ENCODE measurements around the gene VCAM1.

VCAM1 gene, protein sequence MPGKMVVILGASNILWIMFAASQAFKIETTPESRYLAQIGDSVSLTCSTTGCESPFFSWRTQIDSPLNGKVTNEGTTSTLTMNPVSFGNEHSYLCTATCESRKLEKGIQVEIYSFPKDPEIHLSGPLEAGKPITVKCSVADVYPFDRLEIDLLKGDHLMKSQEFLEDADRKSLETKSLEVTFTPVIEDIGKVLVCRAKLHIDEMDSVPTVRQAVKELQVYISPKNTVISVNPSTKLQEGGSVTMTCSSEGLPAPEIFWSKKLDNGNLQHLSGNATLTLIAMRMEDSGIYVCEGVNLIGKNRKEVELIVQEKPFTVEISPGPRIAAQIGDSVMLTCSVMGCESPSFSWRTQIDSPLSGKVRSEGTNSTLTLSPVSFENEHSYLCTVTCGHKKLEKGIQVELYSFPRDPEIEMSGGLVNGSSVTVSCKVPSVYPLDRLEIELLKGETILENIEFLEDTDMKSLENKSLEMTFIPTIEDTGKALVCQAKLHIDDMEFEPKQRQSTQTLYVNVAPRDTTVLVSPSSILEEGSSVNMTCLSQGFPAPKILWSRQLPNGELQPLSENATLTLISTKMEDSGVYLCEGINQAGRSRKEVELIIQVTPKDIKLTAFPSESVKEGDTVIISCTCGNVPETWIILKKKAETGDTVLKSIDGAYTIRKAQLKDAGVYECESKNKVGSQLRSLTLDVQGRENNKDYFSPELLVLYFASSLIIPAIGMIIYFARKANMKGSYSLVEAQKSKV

DNA sequence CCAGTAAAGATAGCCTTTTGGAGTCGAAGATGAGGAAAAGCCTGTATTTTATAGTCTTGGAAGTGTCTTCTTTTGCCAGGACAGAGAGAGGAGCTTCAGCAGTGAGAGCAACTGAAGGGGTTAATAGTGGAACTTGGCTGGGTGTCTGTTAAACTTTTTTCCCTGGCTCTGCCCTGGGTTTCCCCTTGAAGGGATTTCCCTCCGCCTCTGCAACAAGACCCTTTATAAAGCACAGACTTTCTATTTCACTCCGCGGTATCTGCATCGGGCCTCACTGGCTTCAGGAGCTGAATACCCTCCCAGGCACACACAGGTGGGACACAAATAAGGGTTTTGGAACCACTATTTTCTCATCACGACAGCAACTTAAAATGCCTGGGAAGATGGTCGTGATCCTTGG is at the start of gene VCAM1:
Gene VCAM1, plus strand, starts transcription at position 253 of the 400 bp plus-strand sequence. Its CDS starts 119 bp downstream, at position 372.
- no peak for DNase-seq

DNA sequence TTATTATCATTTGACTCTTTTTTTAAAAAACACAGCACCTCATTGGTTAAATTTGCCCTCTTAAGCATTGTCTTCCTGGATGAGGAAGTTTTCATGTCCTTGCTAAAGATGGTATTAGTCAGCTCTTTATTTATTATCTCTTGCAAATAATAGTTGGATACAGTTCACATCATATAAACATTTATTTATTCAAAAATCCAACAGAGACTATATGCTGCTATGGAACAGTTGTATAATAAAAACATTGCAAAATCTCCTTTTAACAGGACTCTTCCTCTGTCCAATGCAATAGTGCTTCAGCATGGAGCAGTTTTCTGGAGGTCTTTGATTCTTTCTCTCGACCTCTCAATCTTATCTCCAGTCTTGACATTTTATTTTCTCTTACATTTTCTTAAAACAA is 49.5 kb upstream of the VCAM1 start:
- DNase-seq, result no peak

DNA sequence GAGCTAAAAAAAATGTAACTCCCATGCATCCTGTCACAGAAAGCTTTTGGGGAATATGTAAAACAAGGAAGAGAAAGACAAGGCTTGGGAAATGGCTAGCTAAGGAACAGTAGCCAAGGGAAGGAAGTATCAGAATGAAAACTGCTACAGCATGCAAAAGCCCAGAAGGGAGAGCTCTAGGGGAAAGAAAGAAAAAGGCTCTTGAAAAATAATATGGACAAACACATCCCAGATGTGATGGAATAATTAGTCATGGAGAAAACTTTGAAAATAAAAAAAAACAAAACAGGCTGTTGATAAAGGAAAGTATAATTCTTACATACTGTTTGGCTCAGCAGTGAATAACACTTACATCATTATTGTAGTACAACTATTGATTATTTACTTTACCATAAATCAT is 47.9 kb upstream of the VCAM1 start:
- no peak for DNase-seq

DNA sequence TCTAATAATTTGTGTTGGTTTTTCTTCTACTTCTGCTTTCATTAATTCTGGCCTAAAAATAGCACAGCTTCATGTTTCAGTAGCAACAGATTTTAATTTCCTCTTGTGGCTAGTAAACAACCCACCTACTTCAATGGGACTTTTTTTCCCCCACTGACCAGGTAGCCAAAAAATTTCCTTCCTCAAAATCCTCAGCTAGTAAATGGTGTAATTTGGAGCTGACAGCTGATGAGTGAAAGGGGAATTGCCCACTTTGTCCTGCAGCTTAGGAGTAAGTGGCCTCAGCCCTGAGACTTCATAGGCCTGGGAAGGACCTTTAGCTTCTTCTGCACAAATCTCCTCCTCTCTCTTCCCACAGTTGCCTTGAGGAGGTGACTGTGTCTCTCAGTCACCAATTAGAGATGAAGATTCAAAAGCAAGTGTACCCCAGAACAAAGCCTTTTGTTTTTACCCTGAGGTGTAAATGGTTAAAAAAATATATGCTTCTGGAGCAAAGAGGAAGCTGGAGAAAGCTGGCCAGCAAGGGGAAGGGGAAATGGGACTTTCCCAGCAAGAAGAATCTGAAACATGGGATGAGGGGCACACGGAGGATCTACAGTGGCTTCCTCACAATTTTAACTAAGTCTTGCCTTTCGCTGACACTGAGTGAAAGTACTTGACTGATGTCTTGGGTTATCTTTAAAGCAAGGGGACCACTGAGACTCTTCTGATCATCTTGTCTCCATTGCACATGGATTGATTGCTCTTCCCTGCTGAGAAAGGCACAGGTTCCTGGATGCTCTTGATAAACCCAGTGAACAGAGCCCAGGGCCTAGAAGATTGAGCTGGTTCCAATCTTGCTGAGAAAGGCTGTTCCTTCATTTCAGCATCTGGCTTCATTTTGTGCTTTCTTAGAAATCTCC is 35.8 kb upstream of the VCAM1 start:
- DNase-seq, result no peak

DNA sequence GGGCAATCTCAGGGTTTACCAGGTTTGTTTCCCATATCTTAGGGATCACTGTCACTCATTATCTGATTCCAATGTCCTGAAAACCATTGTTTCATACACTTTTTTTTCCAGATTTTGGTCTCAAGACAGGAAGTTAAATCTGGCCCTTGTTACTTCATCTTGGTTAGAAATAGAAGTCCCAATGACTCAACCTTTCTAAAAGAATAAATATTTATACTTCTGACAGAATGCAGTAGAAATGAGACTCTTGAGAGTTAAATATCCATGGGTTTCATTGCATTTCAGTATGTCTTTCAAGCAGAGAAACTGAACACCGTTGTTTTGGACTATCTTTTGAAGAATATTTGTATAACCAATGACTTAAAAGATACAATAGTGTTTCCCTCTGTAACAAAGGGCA is 19.8 kb upstream of the VCAM1 start:
- no peak for DNase-seq

DNA sequence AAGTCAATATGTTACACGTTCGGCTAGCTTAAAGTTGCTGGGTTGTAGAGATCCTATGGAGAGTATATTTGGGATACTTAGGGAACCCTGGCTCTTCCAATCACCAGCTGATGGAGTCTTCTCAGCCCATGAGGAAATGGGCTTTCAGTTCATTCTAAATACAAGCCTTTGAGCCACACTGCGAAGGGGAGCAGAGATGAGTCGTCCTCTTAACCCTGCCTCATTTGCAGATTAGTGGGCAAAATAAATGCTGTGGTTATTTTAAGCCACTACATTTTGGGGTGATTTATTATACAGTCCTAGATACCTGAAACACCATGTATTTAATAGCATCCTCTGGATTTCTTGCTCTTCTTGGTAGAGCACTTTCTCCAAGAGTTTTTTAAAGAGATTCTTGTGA is 19.0 kb upstream of the VCAM1 start:
- DNase-seq, result no peak

DNA sequence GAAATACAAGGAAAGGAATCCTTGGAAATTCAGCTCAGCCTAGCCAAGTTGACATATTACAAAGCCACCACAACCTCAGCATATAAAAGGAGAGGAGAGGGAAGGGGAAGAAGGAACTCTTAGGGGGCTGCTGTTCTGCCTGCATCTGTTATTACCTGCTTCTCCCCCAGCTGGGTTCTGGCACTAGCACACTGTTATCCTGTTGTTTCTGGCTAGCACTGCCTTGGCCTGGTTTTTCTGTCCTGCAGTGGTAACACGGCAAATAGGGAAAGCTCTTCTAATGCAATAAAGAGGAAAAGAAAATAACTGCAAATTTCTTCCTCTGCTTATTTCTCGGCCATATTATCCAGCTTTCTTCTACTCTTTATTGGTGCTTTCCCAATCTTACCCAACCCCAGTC is 16.5 kb upstream of the VCAM1 start:
- DNase-seq, result no peak

DNA sequence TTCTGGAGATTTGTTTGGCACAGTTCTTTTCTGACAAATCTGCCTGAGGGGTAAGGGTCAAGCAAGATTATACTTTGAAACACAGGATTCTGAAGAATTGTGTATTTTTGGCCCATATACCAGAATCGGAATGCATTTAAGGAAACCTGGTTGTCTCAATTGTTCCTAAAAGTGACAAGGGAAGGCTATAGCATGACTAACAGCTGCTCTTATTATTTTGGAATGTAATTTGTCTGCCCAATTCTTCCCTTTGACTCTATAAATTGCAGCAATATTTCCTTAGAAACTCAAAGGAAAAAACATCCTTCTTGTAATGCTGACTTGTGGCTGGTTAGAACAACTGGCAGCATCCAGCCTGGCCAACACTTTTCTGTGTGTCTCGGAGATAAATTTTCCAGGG is 15.8 kb upstream of the VCAM1 start:
- no peak for DNase-seq

DNA sequence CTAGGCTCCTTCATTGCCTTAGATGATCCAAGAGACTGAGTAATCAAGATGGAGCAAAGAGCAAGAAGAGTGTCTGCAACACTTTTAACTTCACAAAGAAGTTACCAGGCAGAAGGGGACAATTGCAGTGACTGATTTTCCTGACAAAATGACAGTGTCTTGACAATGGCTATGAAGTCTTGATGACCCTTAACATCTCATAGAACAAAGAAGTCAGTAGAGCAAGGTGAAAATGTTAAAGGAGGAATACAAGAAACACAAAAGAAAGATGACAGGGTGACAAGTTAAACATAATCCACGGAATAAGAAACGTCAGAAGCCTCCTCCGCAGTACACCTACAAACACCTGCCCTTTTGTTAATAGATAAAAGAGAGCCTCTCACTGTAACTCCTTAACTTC is 15.1 kb upstream of the VCAM1 start:
- no peak for DNase-seq

DNA sequence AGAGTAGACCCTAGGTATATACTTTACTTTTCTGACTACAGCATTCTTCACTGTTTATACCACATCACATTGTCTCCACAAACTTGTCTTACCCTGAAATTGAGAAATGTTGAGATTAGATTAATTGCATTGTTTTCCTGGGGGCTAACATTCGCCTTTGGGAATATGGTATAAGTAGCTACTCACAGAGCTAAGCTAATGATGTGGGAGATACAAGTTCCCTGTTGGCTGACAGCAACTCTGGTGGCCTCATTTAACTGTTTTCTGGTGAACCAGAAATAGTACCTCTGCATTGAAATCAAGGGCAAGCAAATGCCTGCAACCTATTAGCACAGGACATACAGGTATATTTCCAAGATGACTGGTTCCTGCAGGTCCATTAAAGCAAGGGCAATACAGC is 13.2 kb upstream of the VCAM1 start:
- DNase-seq, result no peak

DNA sequence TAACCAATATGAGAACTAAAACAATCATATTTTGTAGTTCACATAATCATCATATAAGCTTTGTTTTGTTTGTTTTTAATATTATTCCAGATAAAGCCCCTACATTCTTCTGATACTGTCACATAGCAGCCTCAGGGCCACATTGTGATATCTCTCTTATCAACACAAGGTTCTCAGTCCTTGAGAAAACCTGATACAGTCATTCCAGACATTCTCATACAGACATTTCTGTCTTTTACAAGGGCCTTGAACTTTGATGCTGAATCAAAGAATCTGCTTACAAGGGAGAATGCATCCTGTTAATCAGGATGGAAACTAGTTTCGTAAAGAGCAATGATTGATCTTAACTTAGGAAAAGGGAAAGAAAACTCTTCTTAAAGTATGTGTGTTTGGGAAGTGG is 12.7 kb upstream of the VCAM1 start:
- no peak for DNase-seq

DNA sequence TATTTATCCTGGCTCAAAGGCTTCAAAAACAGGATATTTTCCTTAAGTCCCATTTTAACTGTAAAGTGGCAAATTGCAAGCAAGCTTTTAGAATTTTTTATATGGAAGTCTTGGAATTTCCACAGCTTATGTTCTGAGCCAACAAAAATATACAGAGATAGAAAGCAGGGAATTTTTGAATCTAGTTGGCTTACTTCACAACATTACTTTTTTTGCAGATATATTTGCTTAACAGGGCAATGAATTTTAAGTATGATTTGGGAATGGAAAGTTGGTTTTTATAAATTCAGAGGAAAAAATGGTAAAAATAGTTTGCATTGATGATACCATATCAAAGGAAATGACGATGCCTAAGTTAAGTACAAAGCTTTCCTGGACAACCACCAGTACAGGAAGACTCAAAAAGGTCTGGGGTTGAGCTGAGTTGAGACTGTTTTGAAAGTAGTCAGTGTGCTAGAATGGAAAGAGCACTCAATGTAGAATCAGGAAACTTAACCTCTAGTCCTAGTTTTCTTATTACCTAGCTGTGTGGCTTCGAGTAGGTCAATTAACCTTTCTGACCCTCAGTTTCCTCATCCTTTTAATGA is 11.0 kb upstream of the VCAM1 start:
- no peak for DNase-seq

DNA sequence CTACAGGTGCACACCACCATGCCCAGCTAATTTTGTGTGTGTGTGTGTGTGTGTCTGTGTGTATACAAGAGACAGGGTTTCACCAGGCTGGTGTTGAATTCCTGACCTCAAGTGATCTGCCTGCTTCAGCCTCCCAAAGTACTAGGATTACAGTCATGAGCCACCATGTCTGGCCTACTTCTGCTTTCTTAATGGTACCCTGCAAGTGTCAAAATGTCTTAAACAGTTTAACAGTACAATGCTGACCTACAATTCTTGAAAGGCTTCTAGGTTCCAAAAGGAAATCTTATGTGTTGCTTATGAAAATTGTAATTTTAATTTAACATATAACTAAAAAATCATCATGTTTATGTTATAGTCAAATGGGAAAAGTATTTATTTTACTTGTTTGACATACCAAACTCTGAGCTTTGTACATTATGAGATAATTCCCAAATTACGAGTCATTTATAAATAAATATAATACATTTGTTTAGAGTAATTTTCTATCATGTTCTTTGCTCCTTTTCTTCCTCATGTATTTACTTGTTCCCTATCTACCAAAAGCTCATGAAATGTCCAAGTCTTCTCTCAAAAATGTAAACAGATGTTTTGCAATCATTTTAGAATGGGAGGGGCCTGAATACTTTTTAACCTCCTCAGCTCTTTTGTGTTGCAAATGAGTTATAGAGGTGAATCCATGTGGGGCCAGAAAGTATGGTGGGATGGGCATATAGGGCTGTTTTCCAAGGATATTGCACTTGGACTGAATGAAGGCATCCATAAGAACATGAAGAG is 8.4 kb upstream of the VCAM1 start:
- DNase-seq, result no peak

DNA sequence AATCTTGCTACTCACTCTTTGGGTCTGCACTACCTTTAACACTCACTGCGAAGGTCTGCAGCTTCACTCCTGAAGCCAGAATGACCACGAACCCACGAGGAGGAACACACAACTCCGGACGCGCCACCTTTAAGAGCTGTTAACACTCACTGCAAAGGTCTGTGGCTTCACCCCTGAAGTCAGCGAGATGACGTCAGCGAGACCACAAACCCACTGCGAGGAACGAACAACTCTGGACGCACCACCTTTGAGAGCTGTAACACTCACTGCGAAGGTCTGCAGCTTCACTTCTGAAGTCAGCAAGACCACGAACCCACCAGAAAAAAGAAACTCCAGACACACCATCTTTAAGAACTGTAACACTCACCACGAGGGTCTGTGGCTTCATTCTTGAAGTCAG is 6.5 kb upstream of the VCAM1 start:
- peak; percentile 2 for DNase-seq

DNA sequence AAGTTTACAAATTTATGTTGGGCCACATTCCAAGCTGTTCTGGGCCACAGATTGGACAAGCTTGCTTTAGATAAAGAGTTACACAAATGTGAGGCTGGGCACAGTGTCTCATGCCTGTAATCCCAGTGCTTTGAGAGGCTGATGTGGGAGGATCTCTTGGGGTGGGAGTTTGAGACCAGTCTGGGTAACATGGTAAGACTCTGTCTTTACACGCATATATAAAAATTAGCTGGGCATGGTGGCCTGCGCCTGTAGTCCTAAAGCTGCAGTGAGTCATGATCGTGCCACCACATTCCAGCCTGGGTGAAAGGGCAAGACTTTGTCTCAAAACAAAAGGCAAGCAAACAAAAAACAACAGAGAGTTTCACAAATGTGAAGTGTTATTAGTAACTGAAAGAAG is 5.9 kb upstream of the VCAM1 start:
- DNase-seq, result no peak

DNA sequence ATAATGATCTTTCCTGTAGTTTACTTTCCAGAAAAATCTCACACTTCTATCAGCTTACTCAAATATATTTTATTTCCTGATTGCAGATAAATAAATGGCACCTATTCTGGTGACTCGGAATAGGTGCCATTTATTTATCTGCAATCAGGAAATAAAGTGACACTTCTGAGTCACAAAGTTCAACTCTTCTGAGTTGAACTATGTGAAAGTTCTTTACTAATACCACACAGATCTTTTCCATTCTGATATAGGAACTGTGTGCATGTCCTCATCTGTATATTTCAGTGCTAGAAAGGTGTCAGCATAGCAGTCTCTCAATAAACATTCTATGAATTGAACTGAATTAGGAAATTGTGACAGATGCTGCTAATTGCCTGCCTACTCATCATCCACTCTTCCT is 4.9 kb upstream of the VCAM1 start:
- DNase-seq, result no peak

DNA sequence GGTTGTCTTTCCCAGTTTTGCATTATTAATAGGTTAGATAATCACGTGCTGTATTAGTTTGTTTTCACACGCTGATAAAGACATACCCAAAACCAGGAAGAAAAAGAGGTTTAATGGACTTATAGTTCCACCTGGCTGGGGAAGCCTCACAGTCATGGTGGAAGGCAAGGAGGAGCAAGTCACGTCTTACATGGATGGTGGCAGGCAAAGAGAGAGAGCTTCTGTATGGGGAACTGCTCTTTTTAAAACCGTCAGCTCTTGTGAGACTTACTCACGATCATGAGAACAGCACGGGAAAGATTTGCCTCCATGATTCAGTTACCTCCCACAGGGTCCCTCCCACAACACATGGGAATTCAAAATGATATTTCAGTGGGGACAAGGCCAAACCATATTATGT is 2.3 kb upstream of the VCAM1 start:
- no peak for DNase-seq

DNA sequence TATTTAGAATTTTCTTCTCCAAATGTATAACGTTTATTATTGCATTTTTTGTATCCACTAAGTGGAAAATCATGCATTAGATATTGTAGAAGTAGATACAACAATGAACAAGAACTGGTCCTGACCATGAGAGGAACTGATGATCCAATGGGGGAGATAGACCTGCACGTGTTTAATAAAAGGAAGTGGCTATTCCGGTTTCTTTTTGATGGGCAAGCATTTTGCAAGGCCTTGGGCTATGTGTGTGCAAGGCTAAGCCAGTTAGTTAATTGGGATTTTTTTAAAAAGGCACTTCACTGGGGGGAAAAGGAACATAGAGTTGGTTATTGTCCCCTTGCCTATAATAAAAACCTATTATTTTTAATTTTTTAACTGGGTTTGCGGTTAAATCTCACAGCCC is 961 bp upstream of the VCAM1 start:
- DNase-seq, result no peak

DNA sequence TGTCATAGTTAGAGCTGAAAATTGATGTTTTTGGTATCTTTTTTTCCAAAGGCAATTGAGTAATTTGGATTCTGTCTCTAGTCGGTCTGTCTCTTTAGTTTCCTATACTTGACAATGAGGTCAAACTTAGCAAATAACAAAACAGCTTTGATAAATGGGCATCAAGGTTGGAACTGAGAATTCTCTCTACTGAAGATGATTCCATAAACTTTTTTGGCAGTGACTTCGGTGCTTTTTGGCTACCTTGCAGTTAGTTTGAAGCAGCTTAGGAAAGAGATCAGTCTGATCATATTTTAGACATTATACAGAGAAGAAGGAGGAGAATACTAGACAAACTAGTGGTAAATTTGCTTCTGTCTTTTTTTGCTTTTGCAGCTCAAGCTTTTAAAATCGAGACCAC is 559 bp downstream of the VCAM1 start:
- DNase-seq, result no peak

DNA sequence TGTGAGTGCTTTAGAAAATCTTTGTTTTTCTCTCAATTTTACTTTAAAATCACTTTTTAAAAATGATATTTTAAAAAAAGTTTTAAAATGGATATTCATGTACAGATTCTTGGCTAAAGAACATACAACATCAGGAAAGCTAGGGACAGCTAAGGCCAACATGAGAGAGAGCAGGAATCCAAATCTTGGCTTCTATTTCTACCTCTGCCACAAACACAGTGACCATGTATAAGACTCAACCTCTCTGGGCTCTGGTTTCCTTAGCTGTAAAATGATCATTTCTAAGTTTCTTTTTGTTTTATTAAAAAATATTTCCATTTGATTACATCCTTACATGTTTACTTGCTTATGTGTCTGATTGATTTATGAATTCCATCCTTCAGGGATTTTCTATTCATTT is 1.2 kb downstream of the VCAM1 start:
- DNase-seq, result no peak

DNA sequence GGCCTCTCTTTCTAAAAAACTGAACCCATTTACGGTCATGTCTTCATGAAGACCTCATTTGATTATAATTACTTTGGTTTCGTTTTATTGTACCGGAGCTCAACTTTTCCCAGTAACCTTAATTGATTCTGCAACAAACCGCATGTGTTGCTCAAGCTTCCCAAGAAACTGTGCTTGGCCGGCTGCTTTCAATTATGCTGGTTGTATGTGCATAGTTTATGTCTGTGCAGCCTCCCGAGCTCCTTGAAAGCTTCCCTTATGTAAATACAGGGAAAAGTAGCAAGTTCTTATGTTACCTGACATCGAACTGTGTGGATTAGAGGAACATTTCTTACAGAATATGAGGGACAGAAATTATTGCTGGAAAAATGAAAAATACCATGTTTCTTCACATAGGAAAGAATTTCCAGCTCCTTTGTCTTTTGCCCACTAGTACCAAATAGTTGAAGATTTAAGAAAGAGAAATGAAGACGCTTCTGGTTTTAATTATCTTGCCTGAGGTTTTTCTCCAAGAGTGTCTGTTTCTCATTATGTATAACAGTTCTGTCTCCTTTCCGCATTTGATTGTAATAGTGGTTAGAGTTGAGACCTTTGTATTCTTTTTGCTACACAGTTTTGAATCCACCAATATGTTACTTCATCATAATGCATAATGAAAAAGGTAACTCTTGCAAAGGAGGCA is 2.1 kb downstream of the VCAM1 start:
- no peak for DNase-seq

DNA sequence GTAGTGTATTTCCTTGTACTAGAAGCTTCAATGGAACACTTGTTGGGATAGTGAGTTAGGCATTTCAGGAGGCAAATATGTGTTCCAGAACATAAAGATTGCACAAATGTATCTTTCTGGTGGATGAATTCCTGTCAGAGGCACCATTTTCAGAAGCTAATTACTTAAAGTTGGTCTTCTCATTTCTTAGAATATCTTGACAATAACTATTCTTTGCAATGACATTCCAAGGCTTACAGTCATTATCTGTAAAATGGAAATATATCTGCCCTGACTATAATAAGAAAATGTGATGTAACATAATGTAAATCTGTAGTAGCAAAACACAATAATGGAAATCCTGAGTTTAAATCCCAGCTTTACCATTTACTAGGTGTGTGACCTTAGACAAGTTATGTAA is 2.7 kb downstream of the VCAM1 start:
- no peak for DNase-seq
